ENCODE data around the gene LYRM4.

GRCh38 chr6:5285526-5285925 lies 24.8 kb upstream of the LYRM4 start:
- TF ChIP-seq, protein P1, sequence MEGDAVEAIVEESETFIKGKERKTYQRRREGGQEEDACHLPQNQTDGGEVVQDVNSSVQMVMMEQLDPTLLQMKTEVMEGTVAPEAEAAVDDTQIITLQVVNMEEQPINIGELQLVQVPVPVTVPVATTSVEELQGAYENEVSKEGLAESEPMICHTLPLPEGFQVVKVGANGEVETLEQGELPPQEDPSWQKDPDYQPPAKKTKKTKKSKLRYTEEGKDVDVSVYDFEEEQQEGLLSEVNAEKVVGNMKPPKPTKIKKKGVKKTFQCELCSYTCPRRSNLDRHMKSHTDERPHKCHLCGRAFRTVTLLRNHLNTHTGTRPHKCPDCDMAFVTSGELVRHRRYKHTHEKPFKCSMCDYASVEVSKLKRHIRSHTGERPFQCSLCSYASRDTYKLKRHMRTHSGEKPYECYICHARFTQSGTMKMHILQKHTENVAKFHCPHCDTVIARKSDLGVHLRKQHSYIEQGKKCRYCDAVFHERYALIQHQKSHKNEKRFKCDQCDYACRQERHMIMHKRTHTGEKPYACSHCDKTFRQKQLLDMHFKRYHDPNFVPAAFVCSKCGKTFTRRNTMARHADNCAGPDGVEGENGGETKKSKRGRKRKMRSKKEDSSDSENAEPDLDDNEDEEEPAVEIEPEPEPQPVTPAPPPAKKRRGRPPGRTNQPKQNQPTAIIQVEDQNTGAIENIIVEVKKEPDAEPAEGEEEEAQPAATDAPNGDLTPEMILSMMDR (IDR thresholded peaks at IDR 0.05), result no peak
- TF ChIP-seq POLR2AphosphoS5 (IDR thresholded peaks at IDR 0.05; ENCODE audit: insufficient read depth in 1 of 2, low read depth in 1 of 2) (no peak), POLR2A (IDR thresholded peaks at IDR 0.05) (no peak)
